SK-N-MC (cell line): ENCODE measurements around the gene PTPRF.
"Not testable (repeated sequence)": the region's sequence is repeated elsewhere in the genome, so short reads cannot be mapped to it uniquely, and the experiment has no call there.

Experiments
- DNase-seq: peaks from one replicate; pipeline ENCODE4 v3.0.0-alpha.2; 2011; ENCODE audit warnings: low read depth, low spot score
- H3K27ac ChIP-seq: fragments of 200-600 bp; sonication (generic); 2 replicates; pipeline ENCODE4 v1.5.1; 2016; ENCODE audit warnings: mixed run types
- H3K36me3 ChIP-seq: fragments of 200-600 bp; sonication (generic); 2 replicates; pipeline ENCODE4 v1.6.1; 2017; ENCODE audit warnings: antibody characterized with exemption, low read length, mixed read lengths; ENCODE audit not compliant: insufficient read depth
- H3K4me3 ChIP-seq: fragments of 200-600 bp; sonication (generic); 2 replicates; pipeline ENCODE4 v1.5.1; 2016
- H3K9ac ChIP-seq: fragments of 200-600 bp; sonication (generic); 2 replicates; pipeline ENCODE4 v1.8.0; 2017; ENCODE audit warnings: mixed run types, mixed read lengths; ENCODE audit not compliant: insufficient read length
- H3K9me3 ChIP-seq: fragments of 200-600 bp; sonication (generic); 2 replicates; pipeline ENCODE4 v1.6.1; 2017; ENCODE audit warnings: low read depth, mild to moderate bottlenecking, antibody characterized with exemption, low read length, moderate library complexity, mixed read lengths
- EZH2 ChIP-seq: fragments of 200-600 bp; sonication (generic); IDR thresholded peaks from one replicate; pipeline ENCODE4 v1.6.1; 2017; ENCODE audit warnings: antibody characterized with exemption
- FOXP2 ChIP-seq: optimal IDR thresholded peaks from 2 replicates; pipeline ENCODE3; 2011; ENCODE audit warnings: mild to moderate bottlenecking, moderate library complexity; ENCODE audit not compliant: insufficient read depth; ENCODE audit errors: extremely low read length, control extremely low read depth
- POLR2AphosphoS5 ChIP-seq: IDR thresholded peaks from 2 replicates; pipeline ENCODE4 v1.6.1; 2012; ENCODE audit warnings: mild to moderate bottlenecking, low read depth, low read length, borderline replicate concordance

The PTPRF gene

GRCh38 chr1:43495204-43495603 is 35.5 kb upstream of the PTPRF start:
- no peak for TF ChIP-seq EZH2
- TF ChIP-seq POLR2AphosphoS5 = no peak
- TF ChIP-seq FOXP2 = no peak
- Histone ChIP-seq H3K9me3 (no peaks in the 10 kb centered on the region), H3K4me3 (no peak overlapping the region), H3K9ac (no peak overlapping the region), H3K36me3 (no peaks in the 10 kb centered on the region), H3K27ac (no peak overlapping the region)
- DNase-seq = no peak

- no peak for TF ChIP-seq POLR2AphosphoS5
- H3K9ac ChIP-seq = no peak overlapping the region
- H3K4me3 ChIP-seq = no peak overlapping the region
- H3K27ac ChIP-seq = no peak overlapping the region
- no peaks in the 10 kb centered on the region for H3K9me3 ChIP-seq
- no peaks in the 10 kb centered on the region for H3K36me3 ChIP-seq
- no peak for DNase-seq
Observed at GRCh38 chr1:43499898-43500297, 30.8 kb upstream of the PTPRF start.

- not testable (repeated sequence) for H3K27ac ChIP-seq, H3K9me3 ChIP-seq, H3K36me3 ChIP-seq, H3K9ac ChIP-seq, H3K4me3 ChIP-seq, DNase-seq
Observed at GRCh38 chr1:43501806-43502205, 28.9 kb upstream of the PTPRF start.

GRCh38 chr1:43503534-43503933 is 27.1 kb upstream of the PTPRF start:
- Histone ChIP-seq H3K36me3 (no peaks in the 10 kb centered on the region), H3K9me3 (no peaks in the 10 kb centered on the region), H3K9ac (no peak overlapping the region), H3K4me3 (no peak overlapping the region), H3K27ac (no peak overlapping the region)
- TF ChIP-seq POLR2AphosphoS5 (no peak), EZH2 (no peak), FOXP2 (no peak)
- no peak for DNase-seq

GRCh38 chr1:43505077-43505780 is 25.5 kb upstream of the PTPRF start:
- no peaks in the 10 kb centered on the region for H3K36me3 ChIP-seq
- H3K9me3 ChIP-seq = no peaks in the 10 kb centered on the region
- TF ChIP-seq FOXP2 (no peak), EZH2 (no peak)

GRCh38 chr1:43506233-43506632 is 24.4 kb upstream of the PTPRF start:
- no peaks in the 10 kb centered on the region for H3K36me3 ChIP-seq
- no peak overlapping the region for H3K27ac ChIP-seq
- TF ChIP-seq EZH2 = no peak
- TF ChIP-seq POLR2AphosphoS5 = no peak
- TF ChIP-seq FOXP2 = no peak
- DNase-seq = no peak
- H3K9ac ChIP-seq = no peak overlapping the region
- H3K4me3 ChIP-seq = no peak overlapping the region
- no peaks in the 10 kb centered on the region for H3K9me3 ChIP-seq

More at GRCh38 chr1:43505077-43505780, 25.5 kb upstream of the PTPRF start:
- no peak overlapping the region for H3K4me3 ChIP-seq
- no peak for DNase-seq
- H3K27ac ChIP-seq = no peak overlapping the region
- no peak overlapping the region for H3K9ac ChIP-seq

GRCh38 chr1:43507296-43508295 is 23.1 kb upstream of the PTPRF start:
- Histone ChIP-seq H3K9me3 (no peaks in the 10 kb centered on the region), H3K9ac (no peak overlapping the region), H3K36me3 (no peaks in the 10 kb centered on the region), H3K4me3 (no peak overlapping the region), H3K27ac (no peak overlapping the region)
- no peak for DNase-seq
- TF ChIP-seq EZH2 = no peak

- Histone ChIP-seq H3K9ac (no peak overlapping the region), H3K36me3 (no peaks in the 10 kb centered on the region), H3K9me3 (no peaks in the 10 kb centered on the region), H3K4me3 (no peak overlapping the region), H3K27ac (no peak overlapping the region)
- TF ChIP-seq FOXP2 (no peak), EZH2 (no peak), POLR2AphosphoS5 (no peak)
- DNase-seq = no peak
Observed at GRCh38 chr1:43509007-43509739, 21.5 kb upstream of the PTPRF start.
